ENCODE measurements around the gene EIF4E3. TPM values are rescaled to one million over a fixed set of nuclear protein-coding genes. Genes with fewer than 3 reads are reported as not detected.

The EIF4E3 gene
- total and polyA plus RNA-seq, 5 experiments from 2014 or later, result 23.3 to 48.3 (median 37.8) TPM

DNA sequence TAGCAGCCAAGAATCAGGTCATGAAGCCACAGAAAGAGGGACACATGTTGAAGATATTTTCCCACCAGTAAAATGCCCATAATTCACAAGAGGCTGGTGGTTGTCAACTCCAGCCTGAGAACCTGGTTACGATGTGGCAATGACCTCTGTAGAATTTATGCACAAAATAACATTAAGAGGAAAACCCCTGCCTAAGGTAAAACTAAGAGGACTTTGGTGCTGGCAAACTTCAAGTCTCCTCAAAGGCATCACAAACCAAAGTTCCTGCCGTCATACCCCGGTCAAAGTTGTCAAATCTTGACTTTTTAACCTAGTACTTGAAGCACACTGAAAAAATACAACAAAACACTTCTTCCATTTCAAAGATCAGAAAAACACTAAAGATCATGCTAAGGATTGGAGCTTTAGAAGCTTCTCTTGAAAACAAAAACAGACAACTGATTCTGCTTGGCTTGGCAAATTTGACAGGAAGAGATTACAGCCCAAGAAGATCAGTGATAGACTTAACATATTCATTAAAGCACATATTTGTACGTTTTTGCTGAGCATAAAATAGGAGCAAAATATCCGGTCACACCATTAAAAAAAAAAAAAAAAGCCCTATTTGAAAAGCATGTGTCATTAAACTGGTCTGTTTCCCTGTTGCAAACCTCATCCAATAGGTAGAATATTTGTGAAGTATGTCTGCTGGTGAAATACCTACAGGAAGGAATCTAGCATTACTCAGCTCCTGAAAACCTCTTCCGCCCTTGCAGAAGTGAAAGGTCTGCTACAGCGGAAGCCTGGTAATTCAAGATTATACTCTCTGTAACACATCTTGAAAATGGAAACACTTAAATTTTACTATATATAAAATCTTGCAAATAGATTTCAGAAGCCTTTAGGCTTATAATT lies 22.8 kb downstream of the EIF4E3 start:
- H3K27me3 Mint-ChIP-seq, result no peaks in the 10 kb centered on the region
- POLR2A ChIA-PET, result interaction anchor here (0.7 to 1.0 kb wide), 3 partner anchors 352 to 642 kb away, joined by 3 to 5 read pairs (median 5); no protein-coding TSS in a partner anchor
- H3K4me1 Mint-ChIP-seq, result peaks cover 17 to 61% (median 53%) of the 10 kb centered on the region in 4 donors
- peak overlapping the region; percentile 73 to 94 (median 86) for H3K27ac Mint-ChIP-seq
- H3K9me3 Mint-ChIP-seq, result no peaks in the 10 kb centered on the region
- DNase-seq, result peak in 5 of 10 donors; percentile 20 to 64 (median 32)
- peaks cover 9 to 50% (median 22%) of the 10 kb centered on the region in 3 donors for H3K36me3 Mint-ChIP-seq
- peak overlapping the region; percentile 29 to 82 (median 63) for H3K4me3 Mint-ChIP-seq
- ATAC-seq, result peak; percentile 79 to 91

DNA sequence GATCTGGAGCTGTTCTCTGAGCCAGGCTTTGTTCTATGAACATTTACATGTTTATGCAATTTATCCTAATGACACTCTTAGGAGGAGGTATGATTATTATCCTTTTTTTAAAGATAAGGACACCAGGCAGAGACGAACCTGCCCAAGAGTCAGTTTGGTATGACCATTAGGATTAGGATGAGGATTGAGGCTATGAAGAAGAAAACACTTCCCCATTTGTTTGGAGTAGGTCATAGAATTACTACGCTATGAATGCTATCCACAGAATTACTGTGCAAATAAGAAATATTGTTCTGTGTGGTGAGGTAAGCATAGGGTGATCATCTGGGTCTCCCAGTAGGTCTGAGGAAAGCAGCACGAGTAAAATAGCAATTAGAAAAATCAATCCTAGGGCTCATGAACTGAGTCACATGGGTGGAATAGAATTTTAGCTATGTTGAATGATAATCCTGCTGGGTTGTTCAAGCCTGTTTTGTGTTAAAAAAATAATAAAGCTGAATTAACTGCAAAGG lies 23.9 kb downstream of the EIF4E3 start:
- no peak for ATAC-seq
- H3K4me1 Mint-ChIP-seq, result peaks cover 17 to 62% (median 53%) of the 10 kb centered on the region in 4 donors
- POLR2A ChIA-PET, result no interaction called here
- H3K4me3 Mint-ChIP-seq, result peak overlapping the region in 4 of 10 donors; percentile 1 to 59 (median 22)
- H3K27ac Mint-ChIP-seq, result peak overlapping the region in 8 of 10 donors; percentile 39 to 94 (median 80)
- no peaks in the 10 kb centered on the region for H3K9me3 Mint-ChIP-seq
- no peak for DNase-seq
- H3K36me3 Mint-ChIP-seq, result peaks cover 10 to 46% (median 23%) of the 10 kb centered on the region in 3 donors
- H3K27me3 Mint-ChIP-seq, result no peaks in the 10 kb centered on the region

DNA sequence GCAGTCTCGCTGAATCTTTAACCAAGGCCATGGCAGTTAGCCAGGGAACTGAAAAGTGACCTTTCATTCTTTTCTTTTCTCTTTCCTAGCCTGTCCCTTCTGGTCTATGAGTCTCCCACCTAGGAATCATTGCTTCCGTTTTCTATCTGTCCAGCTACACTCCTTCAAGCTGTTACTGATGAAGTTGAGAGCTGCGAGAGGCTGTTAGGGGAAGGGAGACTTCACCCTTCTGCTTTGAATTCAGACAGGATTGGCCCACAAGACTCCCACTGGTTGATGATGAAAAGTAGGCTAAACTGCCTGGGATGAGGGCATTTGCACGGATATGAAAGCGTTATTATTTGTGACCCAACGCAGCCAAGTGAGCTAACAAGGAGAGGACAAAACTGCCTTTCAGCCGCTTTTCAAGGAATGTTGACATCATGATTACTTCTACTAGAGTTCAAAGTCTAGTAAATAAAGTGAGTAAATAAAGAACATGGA lies 30.2 kb downstream of the EIF4E3 start:
- peaks cover 0 to 14% (median 7%) of the 10 kb centered on the region in 4 donors for H3K4me1 Mint-ChIP-seq
- ATAC-seq (no peak), DNase-seq (no peak)
- no peak overlapping the region for H3K4me3 Mint-ChIP-seq
- H3K36me3 Mint-ChIP-seq, result peaks cover 10 to 64% (median 19%) of the 10 kb centered on the region in 3 donors
- no peaks in the 10 kb centered on the region for H3K27me3 Mint-ChIP-seq
- H3K9me3 Mint-ChIP-seq, result no peaks in the 10 kb centered on the region
- POLR2A ChIA-PET, result no interaction called here
- H3K27ac Mint-ChIP-seq, result no peak overlapping the region

DNA sequence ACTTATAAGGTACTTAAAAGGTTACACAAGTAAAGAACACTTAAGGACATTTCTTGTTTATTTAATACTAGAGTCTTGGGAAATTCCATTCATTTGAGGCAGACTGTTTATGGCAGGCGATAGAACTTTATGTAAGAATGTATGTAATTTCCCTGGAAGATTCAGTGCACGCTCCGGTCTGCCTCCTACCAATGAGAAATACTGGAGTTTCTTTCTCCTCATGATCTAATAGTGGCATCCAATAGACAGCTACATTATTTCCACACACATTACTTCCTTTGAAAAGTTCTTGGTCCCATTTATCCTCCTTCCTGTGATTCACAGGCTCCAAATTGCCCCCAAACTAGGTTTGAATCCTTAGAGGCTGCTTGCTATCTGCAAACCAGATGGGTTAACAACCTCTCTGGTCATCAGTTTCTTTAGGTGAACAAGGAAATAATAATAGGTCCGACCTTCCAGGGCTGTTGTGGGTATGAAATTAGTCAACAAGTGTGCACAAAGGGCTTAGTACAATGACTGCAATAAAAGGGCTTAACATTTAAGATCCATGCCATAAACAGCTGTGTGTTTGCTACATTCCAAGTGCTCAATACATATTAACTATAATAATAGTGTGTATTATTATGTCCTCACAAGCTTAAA lies 30.7 kb downstream of the EIF4E3 start:
- peaks cover 0 to 14% (median 7%) of the 10 kb centered on the region in 4 donors for H3K4me1 Mint-ChIP-seq
- ATAC-seq (no peak), DNase-seq (no peak)
- H3K4me3 Mint-ChIP-seq, result no peak overlapping the region
- peaks cover 10 to 66% (median 21%) of the 10 kb centered on the region in 3 donors for H3K36me3 Mint-ChIP-seq
- no peaks in the 10 kb centered on the region for H3K9me3 Mint-ChIP-seq
- POLR2A ChIA-PET, result no interaction called here
- peak overlapping the region in 1 of 10 donors; percentile 34 for H3K27ac Mint-ChIP-seq
- H3K27me3 Mint-ChIP-seq, result no peaks in the 10 kb centered on the region

DNA sequence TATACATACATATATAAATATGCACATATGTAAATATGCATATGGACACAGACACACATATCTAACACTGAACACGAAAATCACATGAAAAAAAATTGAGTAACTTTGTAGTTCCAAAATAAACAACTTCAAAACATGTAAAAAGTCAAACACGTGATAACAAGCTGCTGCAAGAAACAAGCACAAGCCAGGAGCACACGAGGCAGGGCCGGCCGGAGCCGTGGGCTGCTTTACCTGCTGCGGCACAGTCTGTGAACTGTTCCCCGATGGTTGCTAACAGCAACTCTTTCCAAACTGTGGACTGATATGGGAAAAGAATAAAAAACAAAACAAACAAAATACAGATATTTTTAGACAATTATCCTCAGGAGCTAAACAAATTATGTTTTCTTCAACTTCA lies 31.6 kb downstream of the EIF4E3 start:
- POLR2A ChIA-PET, result no interaction called here
- Mint-ChIP-seq H3K4me1 (peaks cover 0 to 14% (median 6%) of the 10 kb centered on the region in 4 donors), H3K9me3 (no peaks in the 10 kb centered on the region), H3K36me3 (peaks cover 10 to 70% (median 27%) of the 10 kb centered on the region in 3 donors), H3K27ac (no peak overlapping the region), H3K4me3 (no peak overlapping the region), H3K27me3 (no peaks in the 10 kb centered on the region)
- ATAC-seq, result no peak
- no peak for DNase-seq

DNA sequence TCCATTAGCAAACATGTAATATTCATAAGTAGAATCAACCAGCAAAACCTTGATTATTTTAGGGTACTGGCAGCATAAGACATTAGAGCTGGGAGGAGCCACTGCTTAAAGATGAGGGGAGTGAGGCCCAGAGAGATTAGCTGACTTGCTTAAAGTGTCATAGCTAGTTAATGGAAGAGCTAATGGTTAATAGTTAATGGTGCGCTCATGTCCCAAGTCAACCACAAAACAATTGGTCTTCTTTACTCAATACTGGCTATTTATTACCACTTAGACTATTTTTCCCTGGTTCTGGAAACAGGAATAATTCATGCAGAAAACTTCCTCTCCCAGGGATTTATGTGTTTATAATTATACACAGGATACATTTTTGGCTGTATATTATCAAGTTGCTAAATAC lies 33.1 kb downstream of the EIF4E3 start:
- no peaks in the 10 kb centered on the region for H3K27me3 Mint-ChIP-seq
- peaks cover 0 to 72% (median 18%) of the 10 kb centered on the region in 3 donors for H3K36me3 Mint-ChIP-seq
- H3K4me1 Mint-ChIP-seq, result peaks cover 0 to 10% (median 3%) of the 10 kb centered on the region in 4 donors
- POLR2A ChIA-PET, result no interaction called here
- H3K9me3 Mint-ChIP-seq, result no peaks in the 10 kb centered on the region
- no peak for DNase-seq
- no peak overlapping the region for H3K4me3 Mint-ChIP-seq
- H3K27ac Mint-ChIP-seq, result no peak overlapping the region
- ATAC-seq, result no peak

DNA sequence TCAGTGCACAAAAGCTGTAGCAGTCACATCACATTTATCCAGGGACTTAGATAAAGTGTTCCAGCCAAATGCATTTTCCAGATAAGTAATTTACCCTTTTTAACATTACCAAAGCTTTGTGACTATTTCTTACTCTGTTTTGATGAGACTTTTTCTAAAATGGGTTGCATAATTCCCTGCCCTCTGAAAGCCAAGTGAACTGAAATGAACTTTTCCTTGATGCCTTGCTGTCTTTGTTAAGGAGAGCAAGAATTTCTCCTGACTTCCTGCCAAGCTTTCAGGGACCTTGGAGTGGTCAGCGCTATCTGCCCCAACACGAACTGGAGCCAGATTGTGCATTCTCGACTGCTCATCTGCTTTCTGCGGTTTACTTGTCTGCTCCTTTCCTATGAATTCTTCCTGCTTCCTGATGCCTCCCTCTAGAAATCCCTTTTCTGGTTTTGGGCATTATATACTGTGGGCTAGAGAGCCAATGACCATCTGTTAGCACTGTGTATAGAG lies 34.8 kb downstream of the EIF4E3 start:
- peaks cover 5 to 74% (median 25%) of the 10 kb centered on the region in 3 donors for H3K36me3 Mint-ChIP-seq
- no peak for DNase-seq
- H3K27me3 Mint-ChIP-seq, result no peaks in the 10 kb centered on the region
- H3K27ac Mint-ChIP-seq, result peak overlapping the region in 1 of 10 donors; percentile 15
- H3K4me1 Mint-ChIP-seq, result peaks cover 0 to 9% (median 2%) of the 10 kb centered on the region in 4 donors
- no peak overlapping the region for H3K4me3 Mint-ChIP-seq
- ATAC-seq, result no peak
- no peaks in the 10 kb centered on the region for H3K9me3 Mint-ChIP-seq
- POLR2A ChIA-PET, result no interaction called here

DNA sequence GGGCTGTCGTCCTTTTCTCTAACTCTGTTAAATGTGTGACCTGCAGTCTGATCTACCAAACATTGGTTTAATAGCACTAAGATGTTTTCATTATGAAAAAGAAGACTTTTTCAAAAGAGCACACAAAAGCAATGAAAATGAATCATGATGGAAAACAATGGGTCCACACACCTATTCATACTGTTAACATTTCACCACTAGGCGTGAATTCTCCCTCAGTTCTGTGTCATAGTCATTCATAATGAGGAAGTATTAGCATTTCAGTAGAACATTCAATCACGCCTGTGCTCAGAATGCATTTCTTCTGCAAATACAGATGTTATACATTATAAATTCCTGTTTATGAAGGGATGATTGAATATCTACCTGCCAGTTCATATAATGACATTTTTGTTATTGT lies 35.9 kb downstream of the EIF4E3 start:
- POLR2A ChIA-PET, result no interaction called here
- Mint-ChIP-seq H3K27me3 (no peaks in the 10 kb centered on the region), H3K36me3 (peaks cover 5 to 73% (median 27%) of the 10 kb centered on the region in 3 donors), H3K9me3 (no peaks in the 10 kb centered on the region), H3K27ac (peak overlapping the region in 1 of 10 donors; percentile 29), H3K4me3 (no peak overlapping the region), H3K4me1 (peaks cover 0 to 6% (median under 1%) of the 10 kb centered on the region in 4 donors)
- DNase-seq, result no peak
- no peak for ATAC-seq

DNA sequence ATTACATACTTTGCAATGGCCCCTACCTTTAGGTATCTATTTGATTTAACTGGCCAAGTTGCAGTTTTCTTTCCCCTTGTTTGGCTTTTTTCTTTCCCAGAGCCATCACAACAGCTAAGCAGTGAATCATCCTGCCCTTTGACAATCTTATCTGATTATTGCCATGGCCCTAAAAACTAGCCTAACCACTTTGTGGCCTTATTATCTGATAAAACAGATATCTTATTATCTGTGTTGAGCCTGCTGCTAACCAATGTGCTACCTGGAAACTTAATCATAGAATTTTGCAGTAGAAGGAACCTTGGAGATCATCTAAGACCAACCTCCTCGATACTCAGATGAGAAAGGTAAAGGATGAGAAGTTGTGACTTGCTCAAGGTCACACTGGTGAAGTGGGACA lies 37.1 kb downstream of the EIF4E3 start:
- Mint-ChIP-seq H3K4me3 (no peak overlapping the region), H3K36me3 (peaks cover 5 to 76% (median 29%) of the 10 kb centered on the region in 3 donors), H3K27me3 (no peaks in the 10 kb centered on the region), H3K4me1 (peaks cover 0 to 6% (median under 1%) of the 10 kb centered on the region in 4 donors), H3K27ac (no peak overlapping the region), H3K9me3 (no peaks in the 10 kb centered on the region)
- ATAC-seq (no peak), DNase-seq (no peak)
- POLR2A ChIA-PET, result no interaction called here

DNA sequence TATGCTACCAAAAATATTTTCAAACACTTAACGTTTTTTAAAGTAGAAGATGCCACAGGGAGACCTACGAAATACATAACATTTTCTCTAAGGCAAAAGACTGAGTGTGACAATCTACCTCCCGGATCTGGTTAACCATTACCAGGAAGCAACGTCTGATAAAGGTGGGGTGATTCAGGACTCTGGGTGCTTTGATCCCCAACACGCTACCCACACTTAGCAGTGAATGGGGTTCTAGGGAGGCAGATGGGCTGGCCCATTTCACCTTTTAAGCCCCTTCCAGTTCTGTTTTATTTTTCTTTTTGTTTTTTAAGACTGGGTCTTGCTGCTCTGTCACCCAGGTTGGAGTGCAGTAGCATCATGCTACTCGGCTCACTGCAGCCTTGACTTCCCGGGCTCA lies 39.5 kb downstream of the EIF4E3 start:
- Mint-ChIP-seq H3K4me1 (peaks cover 4 to 13% (median 6%) of the 10 kb centered on the region in 4 donors), H3K36me3 (peaks cover 5 to 62% (median 27%) of the 10 kb centered on the region in 3 donors), H3K27me3 (no peaks in the 10 kb centered on the region), H3K4me3 (no peak overlapping the region), H3K27ac (peak overlapping the region in 1 of 10 donors; percentile 31), H3K9me3 (no peaks in the 10 kb centered on the region)
- POLR2A ChIA-PET, result no interaction called here
- ATAC-seq, result no peak
- no peak for DNase-seq

DNA sequence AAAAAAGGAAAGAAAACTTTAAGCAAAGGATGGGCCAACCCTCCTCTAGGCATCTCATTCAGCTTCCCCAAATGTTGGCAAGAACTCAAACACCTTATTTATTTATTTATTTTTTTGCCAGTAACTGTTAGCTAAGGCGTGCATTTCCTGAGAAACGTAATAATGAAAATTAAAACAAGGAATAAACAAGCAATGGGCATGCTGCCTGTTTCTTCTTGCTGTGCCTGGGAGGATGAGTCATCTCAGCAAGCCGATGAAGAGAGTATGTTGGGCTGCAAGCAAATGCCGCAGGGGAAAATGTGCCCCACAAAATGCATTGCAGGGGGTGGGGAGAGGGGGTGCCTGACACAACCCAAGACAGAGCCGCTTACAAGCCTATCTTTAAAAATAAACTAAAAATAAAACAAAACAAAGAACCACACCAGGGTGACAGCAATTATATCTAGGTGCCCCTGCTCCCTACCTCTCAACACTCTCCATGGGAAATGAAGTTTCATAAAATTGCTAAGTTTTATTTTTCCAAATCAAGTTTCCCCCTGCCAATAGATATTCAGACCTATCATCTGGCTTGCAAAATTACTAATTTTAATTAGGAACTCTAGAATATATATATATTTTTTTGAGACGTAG lies 40.3 kb downstream of the EIF4E3 start:
- H3K4me3 Mint-ChIP-seq, result no peak overlapping the region
- peaks cover 5 to 59% (median 25%) of the 10 kb centered on the region in 3 donors for H3K36me3 Mint-ChIP-seq
- peaks cover 4 to 13% (median 6%) of the 10 kb centered on the region in 4 donors for H3K4me1 Mint-ChIP-seq
- H3K27me3 Mint-ChIP-seq, result no peaks in the 10 kb centered on the region
- H3K9me3 Mint-ChIP-seq, result no peaks in the 10 kb centered on the region
- DNase-seq (no peak), ATAC-seq (no peak)
- peak overlapping the region in 1 of 10 donors; percentile 11 for H3K27ac Mint-ChIP-seq
- POLR2A ChIA-PET, result no interaction called here

DNA sequence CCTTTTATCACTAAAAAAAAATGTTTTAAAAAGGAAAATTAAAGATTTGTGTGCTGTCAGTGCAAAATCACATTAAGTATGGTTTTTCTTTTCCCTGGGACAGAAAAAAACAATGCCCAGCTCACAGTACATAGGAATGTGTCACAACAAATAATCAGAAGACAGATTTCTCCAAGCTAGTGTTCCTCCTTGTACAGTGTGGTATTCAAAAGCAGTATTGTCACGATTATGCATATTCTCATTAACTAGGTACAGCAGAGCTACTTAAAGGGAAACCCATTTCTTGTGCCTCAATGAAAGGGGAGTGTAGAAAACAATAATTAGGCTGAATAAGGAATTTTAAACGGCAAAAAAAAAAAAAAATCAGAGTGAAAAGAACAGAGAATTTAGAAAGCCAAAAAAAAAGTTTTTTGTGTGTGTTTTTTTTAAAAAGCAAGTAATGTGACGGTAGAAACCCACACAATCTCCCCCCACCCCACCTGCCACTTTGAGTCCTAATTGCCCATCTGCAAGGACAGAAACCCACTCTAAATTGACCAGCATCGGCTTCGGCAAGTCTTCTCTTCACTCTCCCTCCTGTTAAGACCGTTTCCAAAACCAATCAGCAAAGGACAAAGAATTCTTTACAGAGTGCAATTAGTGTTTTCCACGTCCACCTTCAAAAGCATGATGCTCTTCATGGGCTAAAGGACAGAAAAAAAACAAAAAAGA lies 41.0 kb downstream of the EIF4E3 start:
- peaks cover 4 to 13% (median 6%) of the 10 kb centered on the region in 4 donors for H3K4me1 Mint-ChIP-seq
- peaks cover 5 to 59% (median 23%) of the 10 kb centered on the region in 3 donors for H3K36me3 Mint-ChIP-seq
- H3K4me3 Mint-ChIP-seq, result no peak overlapping the region
- POLR2A ChIA-PET, result no interaction called here
- DNase-seq, result no peak
- H3K9me3 Mint-ChIP-seq, result no peaks in the 10 kb centered on the region
- ATAC-seq, result no peak
- H3K27me3 Mint-ChIP-seq, result no peaks in the 10 kb centered on the region
- peak overlapping the region in 1 of 10 donors; percentile 19 for H3K27ac Mint-ChIP-seq

Measured in naive thymus-derived CD8-positive, alpha-beta T cell (primary cell).